GM19193 (cell line): ENCODE data around the gene TCL1A.

Experiments
- POLR2A ChIP-seq: IDR thresholded peaks from 4 replicates; pipeline ENCODE4 v1.6.1; 2011; ENCODE audit not compliant: insufficient read depth, insufficient read length; ENCODE audit errors: extremely low read depth

Gene TCL1A

DNA sequence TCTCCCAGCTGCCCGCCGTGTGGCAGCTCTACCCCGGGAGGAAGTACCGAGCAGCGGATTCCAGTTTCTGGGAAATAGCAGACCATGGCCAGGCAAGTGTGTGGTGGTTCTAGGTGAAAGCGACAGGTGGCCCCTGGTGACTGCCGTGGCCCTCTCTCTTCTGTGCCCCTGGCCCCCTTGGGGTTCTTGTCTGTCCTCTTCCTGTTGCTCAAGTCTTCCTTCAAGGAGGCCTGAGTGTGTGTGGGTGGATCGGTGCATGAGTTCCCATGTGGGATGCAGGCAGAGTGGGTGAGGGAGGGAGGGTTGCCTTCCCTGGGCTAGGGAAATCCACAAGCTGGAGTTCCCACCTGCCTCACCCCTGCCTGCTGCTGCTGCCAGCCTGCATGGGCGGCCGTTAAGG lies 23.1 kb downstream of the TCL1A start:
- TF ChIP-seq POLR2A, result no peak

DNA sequence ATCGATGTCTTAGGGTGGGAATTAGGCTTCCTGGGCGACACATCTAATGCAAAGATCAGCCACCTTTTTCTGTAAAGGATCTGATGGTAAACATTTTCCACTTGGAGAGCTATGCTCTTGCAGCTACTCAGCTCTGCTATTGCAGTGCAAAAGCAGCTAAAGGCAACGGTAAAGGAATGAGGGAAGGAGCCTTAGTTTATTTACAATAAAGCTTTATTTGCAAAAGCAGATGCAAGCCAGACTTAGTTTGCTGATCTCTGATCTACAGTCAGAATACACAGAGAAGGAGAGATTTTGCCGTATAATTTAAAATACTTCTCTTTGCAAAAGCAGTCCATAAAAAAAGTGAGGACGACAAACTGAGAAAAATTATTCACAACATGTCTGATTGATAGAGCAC lies 24.5 kb downstream of the TCL1A start:
- TF ChIP-seq POLR2A, result no peak

DNA sequence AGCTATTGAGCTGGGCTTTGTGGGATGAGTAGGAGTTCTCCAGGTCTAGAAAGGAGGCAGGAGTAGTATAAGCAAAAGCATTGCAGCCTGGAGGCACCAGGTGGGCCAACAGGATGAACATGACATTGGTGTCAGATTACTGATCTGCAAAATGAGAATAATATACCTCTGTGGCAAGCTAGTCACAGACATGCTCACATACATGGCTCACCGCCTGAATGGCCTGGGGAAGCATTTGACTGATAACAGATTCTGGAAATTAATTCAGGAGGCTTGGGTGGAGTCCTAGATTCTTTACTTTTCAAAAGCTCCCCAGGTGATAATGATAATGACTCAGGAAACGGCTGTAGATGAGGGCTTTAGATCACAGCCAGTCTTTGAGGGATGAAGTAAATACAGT lies 27.0 kb downstream of the TCL1A start:
- TF ChIP-seq POLR2A, result no peak

DNA sequence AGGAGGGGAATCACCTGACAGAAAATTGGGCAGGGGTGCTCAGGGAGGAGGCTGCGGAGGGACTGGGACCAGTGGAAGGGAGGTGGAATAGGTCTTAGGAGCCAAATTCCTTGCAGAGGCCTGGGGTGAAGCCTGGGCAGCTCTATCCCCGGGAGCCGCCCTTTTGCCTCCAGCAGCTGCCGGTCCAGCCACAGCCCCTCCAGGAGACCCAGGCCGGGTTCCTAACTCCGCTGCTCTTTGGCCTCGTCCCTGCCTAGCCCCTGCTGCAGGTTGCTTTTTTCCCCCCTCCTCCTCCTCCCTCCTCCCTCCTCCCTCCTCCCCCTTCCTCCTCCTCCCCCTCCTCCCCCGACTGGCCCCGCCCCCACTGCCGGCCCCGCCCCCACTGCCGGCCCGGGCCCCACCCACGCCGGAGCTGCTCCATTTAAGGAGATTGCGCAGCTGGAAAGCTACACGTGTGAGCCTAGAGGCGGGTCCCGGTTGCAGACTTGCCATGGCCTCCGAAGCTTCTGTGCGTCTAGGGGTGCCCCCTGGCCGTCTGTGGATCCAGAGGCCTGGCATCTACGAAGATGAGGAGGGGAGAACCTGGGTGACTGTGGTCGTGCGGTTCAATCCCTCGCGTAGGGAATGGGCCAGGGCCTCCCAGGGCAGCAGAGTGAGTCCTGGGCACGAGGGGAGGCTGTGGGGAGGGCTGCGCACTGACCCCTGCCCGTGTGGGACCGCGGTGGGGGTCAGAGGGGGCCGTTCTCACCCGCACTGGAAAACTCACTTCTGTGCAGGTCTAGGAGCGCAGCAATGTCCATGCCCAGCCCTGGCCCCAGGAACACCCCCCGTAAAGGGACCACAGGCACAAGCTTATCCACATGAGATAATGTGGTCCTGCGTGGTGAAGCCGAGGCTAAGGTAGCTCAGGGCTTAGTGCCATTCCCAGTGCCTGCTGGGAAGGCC lies 27.7 kb downstream of the TCL1A start, which contains the start of gene TCL1B:
TSS of gene TCL1B (plus strand) at position 449 of the 945 bp plus-strand sequence. CDS start at position 491, 42 bp downstream.
- TF ChIP-seq POLR2A, result no peak

DNA sequence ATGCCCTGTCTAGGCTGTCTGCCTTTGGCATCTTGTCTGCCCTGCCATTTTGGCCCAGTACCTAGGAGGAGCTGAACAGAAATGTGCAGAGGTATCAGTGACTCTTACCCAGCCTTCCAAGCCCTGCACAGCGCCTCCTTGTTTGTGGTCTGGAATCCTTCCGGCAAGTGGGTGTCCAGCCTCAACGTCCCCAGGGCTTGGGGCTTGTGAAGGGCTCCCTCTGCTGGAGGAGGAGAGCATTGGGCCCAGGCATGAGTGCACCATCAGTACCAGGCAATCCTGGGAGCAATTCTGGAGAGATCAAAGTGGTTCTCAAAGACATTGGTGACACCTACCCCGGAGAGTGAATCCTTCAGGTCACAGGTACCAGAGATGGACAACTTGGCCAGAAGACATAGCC lies 30.1 kb downstream of the TCL1A start:
- TF ChIP-seq POLR2A, result no peak

DNA sequence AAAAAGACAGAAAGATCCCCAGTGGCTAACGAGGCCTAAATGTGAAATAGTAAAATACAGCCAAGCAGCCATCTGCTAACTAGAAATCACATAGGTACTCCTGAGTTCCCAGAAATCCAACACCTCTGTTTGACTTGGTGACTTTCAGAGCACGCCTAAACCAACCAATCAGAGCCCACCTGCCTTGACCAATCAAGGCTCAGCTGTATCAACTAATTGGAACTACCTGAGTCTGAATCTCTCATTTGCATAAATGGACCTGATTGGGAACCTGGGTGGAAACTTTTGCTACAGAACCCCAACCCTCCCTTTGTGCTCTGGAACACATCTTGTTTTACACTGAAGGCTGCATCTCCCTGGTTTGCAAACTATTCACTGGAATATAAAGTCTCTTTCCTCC lies 32.8 kb downstream of the TCL1A start:
- TF ChIP-seq POLR2A, result no peak

DNA sequence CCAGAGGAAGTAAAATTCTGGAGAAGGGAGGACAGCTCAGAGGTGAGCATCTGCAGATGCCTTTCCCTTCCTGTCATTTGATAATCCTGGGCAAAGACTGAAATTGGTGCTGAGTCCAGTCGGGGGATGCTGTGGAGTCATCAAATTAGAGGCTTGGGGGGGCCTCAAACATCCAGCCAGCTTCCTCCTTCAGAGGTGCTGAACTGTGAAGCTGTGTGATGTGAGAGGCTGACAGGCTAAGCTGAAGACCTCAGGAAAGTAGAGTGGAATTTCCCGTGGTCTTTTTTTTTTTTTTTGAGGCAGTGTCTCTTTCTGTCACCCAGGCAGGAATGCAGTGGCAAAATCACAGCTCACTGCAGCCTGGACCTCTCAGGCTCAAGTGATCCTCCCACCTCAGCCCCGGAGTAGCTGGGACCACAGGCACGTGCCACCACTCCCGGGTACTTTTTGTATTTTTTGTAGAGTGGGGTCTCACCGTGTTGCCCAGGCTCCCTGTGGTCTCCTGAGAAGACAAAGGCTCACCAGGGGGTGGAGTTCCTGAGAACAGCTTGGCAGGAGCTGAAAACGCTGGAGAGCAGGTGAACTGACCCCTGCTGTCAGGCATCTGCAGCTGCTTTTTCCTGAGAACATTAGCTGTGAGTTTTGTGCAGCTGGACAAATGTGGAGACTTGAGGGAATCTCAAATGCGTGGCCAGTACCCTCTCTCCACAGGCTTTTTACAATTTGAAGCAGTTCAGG lies 33.8 kb downstream of the TCL1A start:
- TF ChIP-seq POLR2A, result no peak

DNA sequence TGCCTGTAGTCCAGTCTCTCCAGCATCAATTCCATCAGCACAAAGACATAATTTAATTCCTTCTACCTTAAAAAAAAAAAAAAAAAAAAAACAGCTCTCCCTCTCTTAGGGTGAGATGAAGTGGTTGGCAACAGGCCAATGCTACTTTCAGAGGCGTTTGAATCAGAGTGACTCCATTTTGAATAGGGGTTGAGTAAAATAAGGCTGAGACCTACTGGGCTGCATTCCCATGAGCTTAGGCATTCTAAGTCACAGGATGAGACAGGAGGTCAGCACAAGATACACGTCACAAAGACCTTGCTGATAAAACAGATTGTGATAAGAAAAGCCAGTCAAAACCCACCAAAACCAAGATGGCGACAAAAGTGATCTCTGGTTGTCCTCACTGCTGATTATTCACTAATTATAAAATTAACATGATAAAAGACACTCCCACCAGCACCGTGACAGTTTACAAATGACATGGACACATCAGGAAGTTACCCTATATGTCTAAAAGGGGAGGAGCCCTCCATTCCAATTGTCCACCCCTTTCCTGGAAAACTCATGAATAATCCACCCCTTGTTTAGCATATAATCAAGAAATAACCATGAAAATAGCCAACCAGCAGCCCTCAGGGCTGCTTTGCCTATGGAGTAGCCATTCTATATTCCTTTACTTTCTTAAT lies 34.6 kb downstream of the TCL1A start:
- TF ChIP-seq POLR2A, result no peak

DNA sequence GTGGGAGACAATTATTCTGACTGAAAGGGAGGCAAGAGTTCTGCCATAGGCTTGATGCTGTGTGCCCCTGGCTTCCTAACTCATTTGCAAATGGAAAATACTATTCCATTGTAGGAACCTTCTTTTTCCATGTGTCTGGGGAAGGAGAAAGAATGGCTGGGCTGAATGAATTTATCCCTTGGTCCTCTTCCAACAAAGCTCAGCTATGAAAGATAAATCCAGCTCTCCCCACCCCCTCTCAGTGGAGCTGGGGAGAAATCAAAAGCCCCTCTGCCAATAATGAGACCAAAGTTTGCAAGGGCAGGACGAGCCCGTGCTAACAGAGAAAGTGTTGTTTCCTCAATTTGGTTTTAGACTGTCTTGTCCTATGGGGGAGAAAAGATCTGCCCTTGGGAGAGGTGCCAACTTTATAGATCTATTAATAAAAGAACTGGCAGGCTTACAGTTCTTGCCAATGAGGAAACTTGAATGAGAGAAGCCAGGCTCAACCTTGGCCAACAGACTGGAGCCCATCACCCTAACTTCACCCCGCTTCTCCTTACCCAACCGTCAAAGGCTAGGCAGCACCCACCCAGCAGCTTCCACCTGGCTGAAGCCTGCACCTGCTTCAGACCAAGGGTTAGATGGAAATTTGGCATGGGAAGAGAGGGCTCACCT lies 36.6 kb downstream of the TCL1A start:
- TF ChIP-seq POLR2A, result no peak

DNA sequence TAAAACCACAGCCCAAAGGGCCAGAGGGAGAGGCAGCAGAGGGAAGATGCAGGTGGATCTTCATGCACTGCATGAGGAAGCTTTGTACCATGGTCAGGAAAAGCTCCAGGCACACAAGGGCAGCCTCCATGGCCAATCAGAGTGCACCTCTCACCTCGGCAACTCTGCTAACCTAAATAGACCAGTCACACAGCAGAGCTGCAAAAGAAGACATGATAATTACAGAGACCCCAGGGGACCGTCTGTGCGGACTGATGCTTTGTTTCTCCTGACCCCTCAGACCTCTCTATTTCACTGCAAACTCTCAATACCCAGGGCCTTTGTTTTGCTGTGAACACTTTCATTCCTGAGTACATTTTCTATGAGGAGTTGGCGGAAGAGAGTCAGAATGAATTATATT lies 38.4 kb downstream of the TCL1A start:
- no peak for TF ChIP-seq POLR2A

DNA sequence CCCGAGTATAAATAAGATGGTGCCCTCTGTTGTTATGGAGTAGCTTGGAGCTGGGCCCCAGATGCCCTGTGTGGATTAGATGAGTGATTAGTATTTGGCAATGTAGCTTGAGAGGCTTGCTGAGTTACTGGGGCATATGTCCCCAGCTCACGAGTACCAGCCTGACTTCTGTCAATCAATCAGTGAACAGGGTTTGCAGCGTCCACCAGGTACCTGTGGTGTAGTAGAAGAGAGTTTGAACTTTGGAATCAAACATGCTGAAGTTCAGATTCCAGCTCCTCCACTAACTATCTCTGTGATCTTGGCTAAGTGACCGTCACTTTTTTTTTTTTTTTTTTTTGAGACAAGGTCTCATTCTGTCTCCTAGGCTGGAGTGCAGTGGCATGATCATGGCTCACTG lies 39.3 kb downstream of the TCL1A start:
- no peak for TF ChIP-seq POLR2A

DNA sequence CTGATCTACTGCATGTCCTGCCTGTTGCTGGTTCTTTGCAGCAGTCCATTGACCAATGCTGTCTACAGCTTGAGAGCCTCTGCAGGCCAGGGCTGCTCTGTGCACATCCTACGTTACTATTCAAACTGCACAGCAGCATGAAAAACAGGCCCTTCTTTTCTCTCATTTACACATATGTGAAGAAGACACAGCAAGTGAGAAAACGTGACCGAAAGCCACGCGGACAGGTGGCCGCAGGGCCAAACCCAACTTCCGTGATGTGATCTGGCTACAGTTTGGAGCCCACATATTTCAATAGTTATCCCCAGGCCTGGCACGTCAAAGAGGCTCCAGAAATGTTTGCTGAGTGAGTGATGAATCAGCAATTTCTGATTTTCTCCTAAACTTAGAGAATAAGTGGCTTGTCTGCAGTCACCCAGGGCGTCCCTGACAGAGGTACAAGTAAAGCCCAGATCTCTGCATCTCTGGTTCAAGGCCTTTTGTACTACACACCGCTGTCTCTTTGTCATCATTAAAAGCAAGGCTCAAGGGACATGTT lies 45.6 kb downstream of the TCL1A start:
- no peak for TF ChIP-seq POLR2A

DNA sequence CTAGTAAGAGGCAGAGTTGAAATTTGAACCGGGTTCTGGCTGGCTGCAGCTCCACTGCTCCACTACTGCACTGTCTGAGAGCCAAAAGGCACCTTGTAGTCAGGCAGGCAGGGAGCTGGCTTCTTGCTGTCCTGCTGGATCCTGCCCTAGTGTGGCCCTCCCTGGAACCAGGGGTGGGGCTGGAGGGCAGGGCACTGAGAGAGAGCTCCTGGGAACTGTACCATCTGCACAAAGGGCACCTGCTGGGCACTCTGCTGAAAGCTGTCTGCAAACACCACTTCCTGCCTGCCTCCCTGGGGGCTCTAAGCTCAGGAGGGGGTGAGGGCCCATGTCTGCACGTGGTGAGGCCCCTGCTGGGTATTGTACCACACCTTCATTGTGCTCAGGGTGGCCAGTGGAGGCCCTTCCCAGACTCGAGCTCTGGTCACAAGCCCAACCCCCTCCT lies 46.7 kb downstream of the TCL1A start:
- no peak for TF ChIP-seq POLR2A

DNA sequence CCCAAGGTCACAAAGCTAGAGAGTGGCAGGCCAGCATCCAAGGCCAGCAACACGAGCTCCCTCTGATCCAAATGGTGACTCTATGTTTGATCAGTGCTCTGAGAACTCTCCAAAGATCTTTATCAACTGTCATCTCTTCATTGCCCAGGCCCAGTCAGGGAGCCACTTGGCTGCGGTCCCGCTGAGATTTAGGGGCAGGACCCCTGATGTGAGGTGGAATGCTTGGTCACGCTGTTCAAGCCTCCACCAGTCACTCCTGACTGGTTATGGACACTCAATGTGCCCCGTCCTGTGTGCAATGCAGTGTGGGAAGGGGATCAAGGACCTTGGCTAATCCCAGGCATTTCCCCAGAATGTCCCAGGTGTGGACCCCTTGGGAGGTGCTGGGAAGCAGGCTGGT lies 47.5 kb downstream of the TCL1A start:
- no peak for TF ChIP-seq POLR2A
